ENCODE results near the gene DDA1. TPM values are rescaled to one million over a fixed set of nuclear protein-coding genes. Genes with fewer than 3 reads are reported as not detected.

Gene DDA1
- total and polyA plus RNA-seq, 9 of the 15 experiments (the other 6 are each of a cell fraction or from before 2014, with no cell fraction given): 1.4 to 83.8 (median 33.8) TPM

GRCh38 chr19:17266975-17267788, 42.2 kb upstream of the DDA1 start, which contains the start of gene BABAM1 (continued):
- TF ChIP-seq, protein P1, sequence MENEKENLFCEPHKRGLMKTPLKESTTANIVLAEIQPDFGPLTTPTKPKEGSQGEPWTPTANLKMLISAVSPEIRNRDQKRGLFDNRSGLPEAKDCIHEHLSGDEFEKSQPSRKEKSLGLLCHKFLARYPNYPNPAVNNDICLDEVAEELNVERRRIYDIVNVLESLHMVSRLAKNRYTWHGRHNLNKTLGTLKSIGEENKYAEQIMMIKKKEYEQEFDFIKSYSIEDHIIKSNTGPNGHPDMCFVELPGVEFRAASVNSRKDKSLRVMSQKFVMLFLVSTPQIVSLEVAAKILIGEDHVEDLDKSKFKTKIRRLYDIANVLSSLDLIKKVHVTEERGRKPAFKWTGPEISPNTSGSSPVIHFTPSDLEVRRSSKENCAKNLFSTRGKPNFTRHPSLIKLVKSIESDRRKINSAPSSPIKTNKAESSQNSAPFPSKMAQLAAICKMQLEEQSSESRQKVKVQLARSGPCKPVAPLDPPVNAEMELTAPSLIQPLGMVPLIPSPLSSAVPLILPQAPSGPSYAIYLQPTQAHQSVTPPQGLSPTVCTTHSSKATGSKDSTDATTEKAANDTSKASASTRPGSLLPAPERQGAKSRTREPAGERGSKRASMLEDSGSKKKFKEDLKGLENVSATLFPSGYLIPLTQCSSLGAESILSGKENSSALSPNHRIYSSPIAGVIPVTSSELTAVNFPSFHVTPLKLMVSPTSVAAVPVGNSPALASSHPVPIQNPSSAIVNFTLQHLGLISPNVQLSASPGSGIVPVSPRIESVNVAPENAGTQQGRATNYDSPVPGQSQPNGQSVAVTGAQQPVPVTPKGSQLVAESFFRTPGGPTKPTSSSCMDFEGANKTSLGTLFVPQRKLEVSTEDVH (IDR thresholded peaks at IDR 0.05; ENCODE audit: low read depth, partially characterized antibody): peak; percentile 36
- TF ChIP-seq ZNF133 (CRISPR knock-in tag; IDR thresholded peaks at IDR 0.05) (no peak), RBM15 (IDR thresholded peaks at IDR 0.05; ENCODE audit: insufficient read depth, low read length) (no peak), PHF8 (IDR thresholded peaks at IDR 0.05; ENCODE audit: borderline replicate concordance, low read length) (peak; percentile 85), SRF (CRISPR knock-in tag; IDR thresholded peaks at IDR 0.05) (peak; percentile 41 to 76; a peak in 1 of 4 replicates), PTRF (tag; IDR thresholded peaks at IDR 0.05) (0 out of 2 replicates have a peak, but pooled peaks have one; percentile 55), ZNF830 (CRISPR knock-in tag; IDR thresholded peaks at IDR 0.05) (no peak), HCFC1 (IDR thresholded peaks at IDR 0.05; ENCODE audit: low read depth, low read length) (peak; percentile 97), POLR2H (tag; IDR thresholded peaks at IDR 0.05; ENCODE audit: low read depth) (peak; percentile 64; the same call in 1 of the 2 replicates), ETV1 (tag; conservative IDR thresholded peaks at IDR 0.05; ENCODE audit: low read depth) (peak; percentile 86), BRCA1 (IDR thresholded peaks at IDR 0.05) (no peak), BRCA1 (CRISPR knock-in tag; IDR thresholded peaks at IDR 0.05) (no peak), ZNF57 (CRISPR knock-in tag; IDR thresholded peaks at IDR 0.05) (no peak), MNT (conservative IDR thresholded peaks at IDR 0.05) (peak; percentile 12 to 69; a peak in 3 of 4 replicates), GATAD2B (IDR thresholded peaks at IDR 0.05; ENCODE audit: borderline replicate concordance) (no peak), ARNT (IDR thresholded peaks at IDR 0.05) (no peak), TAF7 (tag; IDR thresholded peaks at IDR 0.05) (peak; percentile 80), HIVEP1 (CRISPR knock-in tag; IDR thresholded peaks at IDR 0.05) (peak; percentile 42; the same call in 1 of the 2 replicates), NFYB (IDR thresholded peaks at IDR 0.05; ENCODE audit: extremely low read depth, insufficient read length) (peak; percentile 96)
- TF ChIP-seq, protein P2, sequence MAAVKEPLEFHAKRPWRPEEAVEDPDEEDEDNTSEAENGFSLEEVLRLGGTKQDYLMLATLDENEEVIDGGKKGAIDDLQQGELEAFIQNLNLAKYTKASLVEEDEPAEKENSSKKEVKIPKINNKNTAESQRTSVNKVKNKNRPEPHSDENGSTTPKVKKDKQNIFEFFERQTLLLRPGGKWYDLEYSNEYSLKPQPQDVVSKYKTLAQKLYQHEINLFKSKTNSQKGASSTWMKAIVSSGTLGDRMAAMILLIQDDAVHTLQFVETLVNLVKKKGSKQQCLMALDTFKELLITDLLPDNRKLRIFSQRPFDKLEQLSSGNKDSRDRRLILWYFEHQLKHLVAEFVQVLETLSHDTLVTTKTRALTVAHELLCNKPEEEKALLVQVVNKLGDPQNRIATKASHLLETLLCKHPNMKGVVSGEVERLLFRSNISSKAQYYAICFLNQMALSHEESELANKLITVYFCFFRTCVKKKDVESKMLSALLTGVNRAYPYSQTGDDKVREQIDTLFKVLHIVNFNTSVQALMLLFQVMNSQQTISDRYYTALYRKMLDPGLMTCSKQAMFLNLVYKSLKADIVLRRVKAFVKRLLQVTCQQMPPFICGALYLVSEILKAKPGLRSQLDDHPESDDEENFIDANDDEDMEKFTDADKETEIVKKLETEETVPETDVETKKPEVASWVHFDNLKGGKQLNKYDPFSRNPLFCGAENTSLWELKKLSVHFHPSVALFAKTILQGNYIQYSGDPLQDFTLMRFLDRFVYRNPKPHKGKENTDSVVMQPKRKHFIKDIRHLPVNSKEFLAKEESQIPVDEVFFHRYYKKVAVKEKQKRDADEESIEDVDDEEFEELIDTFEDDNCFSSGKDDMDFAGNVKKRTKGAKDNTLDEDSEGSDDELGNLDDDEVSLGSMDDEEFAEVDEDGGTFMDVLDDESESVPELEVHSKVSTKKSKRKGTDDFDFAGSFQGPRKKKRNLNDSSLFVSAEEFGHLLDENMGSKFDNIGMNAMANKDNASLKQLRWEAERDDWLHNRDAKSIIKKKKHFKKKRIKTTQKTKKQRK (IDR thresholded peaks at IDR 0.05; ENCODE audit: borderline replicate concordance, low read depth, low read length): peak; percentile 71; the same call in 1 of the 2 replicates

Data from K562 (cell line).